Keratinocyte (primary cell): ENCODE results near the gene DUSP16. TPM values are rescaled to one million over a fixed set of nuclear protein-coding genes. Genes with fewer than 3 reads are reported as not detected.

Source experiments
- DNase-seq: peaks from one replicate; pipeline ENCODE4 v3.0.0-alpha.2; 2011; ENCODE audit warnings: low read depth, missing footprints, low spot score
- FAIRE-seq: peaks from 2 replicates; lab custom pipeline; 2011; peaks lifted over from hg19 to GRCh38; lab: Jason Lieb, UNC
- H2AFZ ChIP-seq: 2 replicates; pipeline ENCODE4 v1.6.0; 2012; ENCODE audit warnings: low read length, control low read depth, inconsistent platforms; ENCODE audit not compliant: control insufficient read depth
- H3K27ac ChIP-seq: 2 replicates; pipeline ENCODE4 v1.5.1; 2011; ENCODE audit warnings: low read length; ENCODE audit not compliant: control insufficient read depth, insufficient read depth
- H3K27me3 ChIP-seq: 3 replicates; pipeline ENCODE4 v1.6.0; 2011; ENCODE audit warnings: low read length; ENCODE audit not compliant: control insufficient read depth, insufficient read depth; ENCODE audit errors: extremely low read depth
- H3K36me3 ChIP-seq, 2 experiments: 2 replicates in 1 of 2; 3 replicates in 1 of 2; pipeline ENCODE4 v1.5.1; 2011; ENCODE audit warnings: low read length in 2 of 2, mild to moderate bottlenecking in 1 of 2; ENCODE audit not compliant: control insufficient read depth in 2 of 2, insufficient read depth in 2 of 2; ENCODE audit errors: extremely low read depth in 1 of 2
- H3K4me1 ChIP-seq: 3 replicates; pipeline ENCODE4 v1.5.1; 2011; ENCODE audit warnings: low read length; ENCODE audit not compliant: control insufficient read depth, insufficient read depth; ENCODE audit errors: extremely low read depth
- H3K4me2 ChIP-seq: 3 replicates; pipeline ENCODE4 v1.6.0; 2011; ENCODE audit warnings: low read depth, low read length; ENCODE audit not compliant: control insufficient read depth, insufficient read depth; ENCODE audit errors: extremely low read depth
- H3K4me3 ChIP-seq, 3 experiments: fragments of 200-600 bp in 1 of 3; sonication (generic) in 1 of 3; 2 replicates in 2 of 3; 3 replicates in 1 of 3; pipeline ENCODE4 v1.5.1; 2011 to 2016; ENCODE audit warnings: low read length in 3 of 3, mild to moderate bottlenecking in 3 of 3, control low read depth in 2 of 3, inconsistent platforms in 1 of 3, low read depth in 1 of 3, mixed read lengths in 1 of 3, mixed run types in 1 of 3, moderate library complexity in 1 of 3; ENCODE audit not compliant: control insufficient read depth in 2 of 3, insufficient read depth in 2 of 3; ENCODE audit errors: extremely low read depth in 1 of 3
- H3K79me2 ChIP-seq: 2 replicates; pipeline ENCODE4 v1.6.0; 2012; ENCODE audit warnings: low read length; ENCODE audit not compliant: control insufficient read depth, insufficient read depth
- H3K9ac ChIP-seq: 3 replicates; pipeline ENCODE4 v1.6.0; 2011; ENCODE audit warnings: low read length; ENCODE audit not compliant: control insufficient read depth, insufficient read depth; ENCODE audit errors: extremely low read depth
- H3K9me1 ChIP-seq: 3 replicates; pipeline ENCODE4 v1.6.0; 2011; ENCODE audit warnings: low read length; ENCODE audit not compliant: control insufficient read depth, insufficient read depth; ENCODE audit errors: extremely low read depth
- H3K9me3 ChIP-seq: 2 replicates; pipeline ENCODE4 v1.5.1; 2012; ENCODE audit warnings: low read depth, low read length; ENCODE audit not compliant: control insufficient read depth
- H4K20me1 ChIP-seq: 3 replicates; pipeline ENCODE4 v1.6.0; 2011; ENCODE audit warnings: low read length; ENCODE audit not compliant: control insufficient read depth, insufficient read depth; ENCODE audit errors: extremely low read depth
- CTCF ChIP-seq, 3 experiments: IDR thresholded peaks in 1 of 3; conservative IDR thresholded peaks in 1 of 3; optimal IDR thresholded peaks in 1 of 3; 2 replicates in 2 of 3; 3 replicates in 1 of 3; pipeline versions ENCODE3 to v1.5.1; 2011; ENCODE audit warnings: low read length in 3 of 3, mild to moderate bottlenecking in 3 of 3, moderate library complexity in 2 of 3, control low read depth in 1 of 3, inconsistent platforms in 1 of 3; ENCODE audit not compliant: insufficient read depth in 2 of 3; ENCODE audit errors: extremely low read depth in 1 of 3
- EZH2 ChIP-seq: IDR thresholded peaks from one replicate; pipeline ENCODE4 v1.6.1; 2012; ENCODE audit warnings: inconsistent platforms, mild to moderate bottlenecking, low read length, moderate library complexity
- dilution Hi-C: fragments of 300-500 bp; cut with MboI; formaldehyde crosslinking; loops from one replicate; pipeline ENCODE4 v1.7.0; 2020; ENCODE audit warnings: low sequenced_read_pairs; ENCODE audit not compliant: extremely low pct_ligation_motif_present
- polyA plus RNA-seq, 5 experiments: library from polyadenylated mRNA; depleted of rRNA in 3 of 5; stranded (reverse) in 3 of 5; stranded (forward) in 1 of 5; unstranded in 1 of 5; fragments of >200 nt; gene quantifications; 1 replicate in 1 of 5; 2 replicates in 3 of 5; 3 replicates in 1 of 5; pipeline versions ENCODE4 v1.2.1 to v1.2.3, GENCODE V29; 2011 to 2012; ENCODE audit warnings: missing spikeins in 2 of 5, low read depth in 1 of 5, low replicate concordance in 1 of 5

DUSP16 gene
- polyA plus RNA-seq, 1 donor (not counting 4 experiments of a cell fraction or from before 2014, with no cell fraction given) = 9.3 TPM

DNA sequence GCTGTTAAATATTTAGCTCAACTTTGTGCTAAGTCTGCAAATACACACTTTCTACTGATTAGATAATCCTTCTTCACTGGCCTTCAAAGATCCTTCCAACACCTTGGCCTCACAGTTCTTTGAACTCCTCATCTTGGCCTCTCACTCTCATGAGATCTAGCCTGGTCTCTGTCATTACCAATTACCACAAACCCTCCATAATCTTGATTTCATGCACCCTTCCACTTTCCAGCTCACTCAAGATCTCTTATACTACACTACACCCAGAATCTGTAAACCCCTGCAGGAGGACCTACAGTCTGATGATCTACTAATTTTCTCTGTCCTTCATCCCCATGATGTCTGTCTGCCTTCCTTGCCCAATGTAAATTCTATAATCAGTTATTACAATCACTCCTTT lies 71.1 kb downstream of the DUSP16 start:
- DNase-seq (no peak), FAIRE-seq (no peak)
- H3K9me1 ChIP-seq = no peaks in the 10 kb centered on the region
- no peak overlapping the region for H3K4me3 ChIP-seq
- TF ChIP-seq CTCF (optimal IDR thresholded peaks at IDR 0.05 in 1 of 3, IDR thresholded peaks at IDR 0.05 in 1 of 3, conservative IDR thresholded peaks at IDR 0.05 in 1 of 3; ENCODE audit: extremely low read depth in 1 of 3, insufficient read depth in 2 of 3, low read length in 3 of 3) (no peak), EZH2 (no peak)
- H4K20me1 ChIP-seq = no peaks in the 10 kb centered on the region
- no peaks in the 10 kb centered on the region for H3K27me3 ChIP-seq
- H3K9me3 ChIP-seq = no peaks in the 10 kb centered on the region
- dilution Hi-C loops = no loop called here
- H3K79me2 ChIP-seq = no peaks in the 10 kb centered on the region
- peaks cover 1 to 3% of the 10 kb centered on the region in 2 experiments for H3K36me3 ChIP-seq
- no peaks in the 10 kb centered on the region for H3K4me1 ChIP-seq
- H3K4me2 ChIP-seq = no peak overlapping the region
- no peak overlapping the region for H3K27ac ChIP-seq
- no peak overlapping the region for H2AFZ ChIP-seq
- H3K9ac ChIP-seq = no peak overlapping the region

DNA sequence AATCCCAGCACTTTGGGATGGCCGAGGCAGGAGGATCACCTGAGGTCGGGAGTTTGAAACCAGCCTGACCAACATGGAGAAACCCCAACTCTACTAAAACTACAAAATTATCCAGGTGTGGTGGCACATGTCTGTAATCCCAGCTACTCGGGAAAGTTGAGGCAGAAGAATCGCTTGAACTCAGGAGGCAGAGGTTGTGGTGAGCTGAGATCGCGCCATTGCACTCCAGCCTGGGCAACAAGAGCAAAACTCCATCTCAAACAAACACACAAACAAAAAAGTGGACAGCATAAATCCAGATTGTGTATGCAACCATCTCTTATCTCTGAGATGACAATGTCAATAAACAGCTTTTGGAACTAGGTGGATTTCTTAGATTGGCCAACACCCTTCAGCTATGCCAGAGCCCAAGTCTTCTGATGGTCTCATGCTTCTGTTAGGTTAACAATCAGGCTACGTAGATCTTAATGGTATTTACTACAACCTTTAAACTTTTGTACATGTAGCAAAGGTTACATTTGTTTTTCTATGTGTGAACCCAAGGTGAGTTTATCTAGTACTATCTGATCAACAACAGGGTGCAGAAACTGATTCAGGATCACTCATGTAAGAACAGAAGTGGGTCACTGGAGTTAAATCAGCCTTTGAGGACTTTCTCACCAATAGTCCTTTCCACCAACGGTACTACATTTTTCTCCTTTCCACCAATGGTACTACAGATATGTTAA lies 73.7 kb downstream of the DUSP16 start:
- no peak for TF ChIP-seq CTCF (optimal IDR thresholded peaks at IDR 0.05 in 1 of 3, IDR thresholded peaks at IDR 0.05 in 1 of 3, conservative IDR thresholded peaks at IDR 0.05 in 1 of 3; ENCODE audit: extremely low read depth in 1 of 3, insufficient read depth in 2 of 3, low read length in 3 of 3)
- no peak for TF ChIP-seq EZH2
- Histone ChIP-seq H2AFZ (no peak overlapping the region), H3K4me3 (no peak overlapping the region), H3K27ac (no peak overlapping the region), H3K4me2 (no peak overlapping the region), H3K79me2 (no peaks in the 10 kb centered on the region), H3K4me1 (no peaks in the 10 kb centered on the region), H3K36me3 (peaks cover 0 to 1% of the 10 kb centered on the region in 2 experiments), H3K27me3 (no peaks in the 10 kb centered on the region), H3K9me3 (no peaks in the 10 kb centered on the region), H3K9me1 (no peaks in the 10 kb centered on the region), H4K20me1 (no peaks in the 10 kb centered on the region), H3K9ac (no peak overlapping the region)
- FAIRE-seq = no peak
- dilution Hi-C loops = no loop called here
- DNase-seq = no peak
